PC-3 (cell line): Measurements from ENCODE around the gene DTNBP1. TPM values are rescaled to one million over a fixed set of nuclear protein-coding genes. Genes with fewer than 3 reads are reported as not detected.
"Not testable (repeated sequence)": the region's sequence is repeated elsewhere in the genome, so short reads cannot be mapped to it uniquely, and the experiment has no call there.

ENCODE experiments used
- ATAC-seq: fragments of 200-7000 bp; cut with Tn5 transposase; 2 replicates; pipeline ENCODE4 v1.9.1; 2020; ENCODE audit warnings: mild to moderate bottlenecking, moderate library complexity
- BruUV-seq: library from RNA; stranded (reverse); fragments of 400-500 nt; replicated peaks from 2 replicates; lab custom pipeline; 2021; lab: Mats Ljungman, UMichigan
- CTCF ChIA-PET: fragments of 300-600 bp; sonication (Branson Sonifier 250); formaldehyde crosslinking; loops from one replicate; lab custom pipeline; 2022; ENCODE audit warnings: antibody characterized with exemption; lab: Charles Lee
- POLR2A ChIA-PET: fragments of 300-600 bp; sonication (Branson Sonifier 250); formaldehyde crosslinking; loops from one replicate; lab custom pipeline; 2022; ENCODE audit warnings: antibody characterized with exemption; ENCODE audit not compliant: unreplicated experiment; lab: Charles Lee
- DNase-seq: peaks from one replicate; pipeline ENCODE4 v3.0.0-alpha.2; 2015
- H2AFZ ChIP-seq: fragments of 300-600 bp; sonication (generic); 2 replicates; pipeline ENCODE4 v1.6.0; 2016; ENCODE audit warnings: antibody characterized with exemption, low read length
- H3F3A ChIP-seq: fragments of 300-600 bp; sonication (generic); one replicate; pipeline ENCODE4 v1.6.0; 2017; ENCODE audit warnings: antibody characterized with exemption, low read length, control low read depth, mild to moderate bottlenecking; ENCODE audit not compliant: unreplicated experiment
- H3K27ac ChIP-seq: fragments of 300-600 bp; sonication (generic); 2 replicates; pipeline ENCODE4 v1.5.1; 2016; ENCODE audit warnings: mild to moderate bottlenecking, low read length
- H3K27me3 ChIP-seq: fragments of 300-600 bp; sonication (generic); 2 replicates; pipeline ENCODE4 v1.6.1; 2016; ENCODE audit warnings: low read length, mixed read lengths
- H3K36me3 ChIP-seq: fragments of 300-600 bp; sonication (generic); 2 replicates; pipeline ENCODE4 v1.6.1; 2016; ENCODE audit warnings: low read depth, mixed run types, low read length, mixed read lengths
- H3K4me1 ChIP-seq: fragments of 300-600 bp; sonication (generic); 2 replicates; pipeline ENCODE4 v1.5.1; 2016; ENCODE audit warnings: low read length; ENCODE audit not compliant: insufficient read depth
- H3K4me2 ChIP-seq: fragments of 300-600 bp; sonication (generic); 2 replicates; pipeline ENCODE4 v1.6.0; 2016; ENCODE audit warnings: low read length
- H3K4me3 ChIP-seq: fragments of 300-600 bp; sonication (generic); 2 replicates; pipeline ENCODE4 v1.5.1; 2016; ENCODE audit warnings: mild to moderate bottlenecking, low read length, mixed read lengths
- H3K79me2 ChIP-seq: fragments of 300-600 bp; sonication (generic); 2 replicates; pipeline ENCODE4 v1.6.1; 2017; ENCODE audit warnings: low read length, mixed read lengths
- H3K9ac ChIP-seq: fragments of 300-600 bp; sonication (generic); 2 replicates; pipeline ENCODE4 v1.6.0; 2016; ENCODE audit warnings: mild to moderate bottlenecking, low read length
- H3K9me2 ChIP-seq: fragments of 300-600 bp; sonication (generic); replicated peaks from 2 replicates; pipeline ENCODE4 v1.6.1; 2016; ENCODE audit warnings: mixed run types, low read length, mixed read lengths
- H3K9me3 ChIP-seq: fragments of 300-600 bp; sonication (generic); 2 replicates; pipeline ENCODE4 v1.6.1; 2016; ENCODE audit warnings: low read length, mixed read lengths
- H4K20me1 ChIP-seq: fragments of 300-600 bp; sonication (generic); 2 replicates; pipeline ENCODE4 v1.6.1; 2016; ENCODE audit warnings: low read length, mixed read lengths
- EZH2 ChIP-seq: fragments of 300-600 bp; sonication (generic); IDR thresholded peaks from one replicate; pipeline ENCODE4 v1.6.1; 2017; ENCODE audit warnings: antibody characterized with exemption, mild to moderate bottlenecking, low read length; ENCODE audit not compliant: unreplicated experiment
- EZH2phosphoT487 ChIP-seq: fragments of 300-600 bp; sonication (generic); IDR thresholded peaks from 2 replicates; pipeline ENCODE4 v1.6.1; 2018; ENCODE audit warnings: mild to moderate bottlenecking, antibody characterized with exemption, low read length, borderline replicate concordance
- intact Hi-C: fragments of 100-400 bp; cut with micrococcal nuclease; formaldehyde crosslinking; loops from 2 replicates; pipeline ENCODE4 v1.9.0; 2023
- total RNA-seq: library from RNA; depleted of rRNA; stranded (reverse); fragments of >200 nt; gene quantifications from 2 replicates; pipeline ENCODE4 v1.2.3, GENCODE V29; 2014
- TF ChIP-seq, protein P1 (sequence below): fragments of 300-600 bp; sonication (generic); conservative IDR thresholded peaks from 2 replicates; pipeline ENCODE4 v1.5.1; 2017; ENCODE audit warnings: antibody characterized with exemption, low read depth, mild to moderate bottlenecking, low read length

The DTNBP1 gene
- total RNA-seq, 1 experiment from 2014 or later = 7.9 TPM

DNA sequence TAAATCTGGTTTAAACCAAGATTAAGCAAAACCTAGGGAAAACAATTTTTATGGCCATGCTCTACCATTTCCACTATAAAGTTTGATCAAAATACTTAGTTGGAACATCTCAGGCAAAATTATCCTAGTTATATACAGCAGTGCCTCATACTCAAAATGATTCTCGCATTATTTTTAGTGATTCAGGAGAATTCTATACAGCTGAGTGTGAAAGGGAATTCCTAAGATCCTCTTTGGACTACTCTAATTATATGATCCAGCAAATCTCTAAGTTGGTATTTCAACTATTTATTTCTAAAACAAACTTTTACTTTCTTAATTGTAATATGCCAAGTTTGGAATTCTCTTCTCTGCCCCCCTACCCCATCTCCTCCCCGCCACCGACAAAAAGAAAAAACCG, 8.6 kb downstream of the DTNBP1 start:
- ChIA-PET POLR2A (no interaction called here), CTCF (no interaction called here)
- no peak overlapping the region for H3K4me2 ChIP-seq
- peaks cover 27% of the 10 kb centered on the region; the same call in 1 of the 2 replicates for H3K79me2 ChIP-seq
- H4K20me1 ChIP-seq = no peaks in the 10 kb centered on the region
- no peaks in the 10 kb centered on the region for H3K9me2 ChIP-seq
- intact Hi-C loops = no loop called here
- no peak overlapping the region for H3K27ac ChIP-seq
- no peak for TF ChIP-seq EZH2
- no peak for TF ChIP-seq EZH2phosphoT487
- TF ChIP-seq, protein P1, sequence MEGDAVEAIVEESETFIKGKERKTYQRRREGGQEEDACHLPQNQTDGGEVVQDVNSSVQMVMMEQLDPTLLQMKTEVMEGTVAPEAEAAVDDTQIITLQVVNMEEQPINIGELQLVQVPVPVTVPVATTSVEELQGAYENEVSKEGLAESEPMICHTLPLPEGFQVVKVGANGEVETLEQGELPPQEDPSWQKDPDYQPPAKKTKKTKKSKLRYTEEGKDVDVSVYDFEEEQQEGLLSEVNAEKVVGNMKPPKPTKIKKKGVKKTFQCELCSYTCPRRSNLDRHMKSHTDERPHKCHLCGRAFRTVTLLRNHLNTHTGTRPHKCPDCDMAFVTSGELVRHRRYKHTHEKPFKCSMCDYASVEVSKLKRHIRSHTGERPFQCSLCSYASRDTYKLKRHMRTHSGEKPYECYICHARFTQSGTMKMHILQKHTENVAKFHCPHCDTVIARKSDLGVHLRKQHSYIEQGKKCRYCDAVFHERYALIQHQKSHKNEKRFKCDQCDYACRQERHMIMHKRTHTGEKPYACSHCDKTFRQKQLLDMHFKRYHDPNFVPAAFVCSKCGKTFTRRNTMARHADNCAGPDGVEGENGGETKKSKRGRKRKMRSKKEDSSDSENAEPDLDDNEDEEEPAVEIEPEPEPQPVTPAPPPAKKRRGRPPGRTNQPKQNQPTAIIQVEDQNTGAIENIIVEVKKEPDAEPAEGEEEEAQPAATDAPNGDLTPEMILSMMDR = no peak
- no TSS peak for BruUV-seq
- H2AFZ ChIP-seq = no peak overlapping the region
- H3K4me1 ChIP-seq = peaks cover 5% of the 10 kb centered on the region
- no peak for ATAC-seq
- no peaks in the 10 kb centered on the region for H3K27me3 ChIP-seq
- no peaks in the 10 kb centered on the region for H3K36me3 ChIP-seq
- H3K9ac ChIP-seq = no peak overlapping the region
- no peaks in the 10 kb centered on the region for H3K9me3 ChIP-seq
- H3F3A ChIP-seq = no peaks in the 10 kb centered on the region
- no peak overlapping the region for H3K4me3 ChIP-seq
- DNase-seq = no peak

DNA sequence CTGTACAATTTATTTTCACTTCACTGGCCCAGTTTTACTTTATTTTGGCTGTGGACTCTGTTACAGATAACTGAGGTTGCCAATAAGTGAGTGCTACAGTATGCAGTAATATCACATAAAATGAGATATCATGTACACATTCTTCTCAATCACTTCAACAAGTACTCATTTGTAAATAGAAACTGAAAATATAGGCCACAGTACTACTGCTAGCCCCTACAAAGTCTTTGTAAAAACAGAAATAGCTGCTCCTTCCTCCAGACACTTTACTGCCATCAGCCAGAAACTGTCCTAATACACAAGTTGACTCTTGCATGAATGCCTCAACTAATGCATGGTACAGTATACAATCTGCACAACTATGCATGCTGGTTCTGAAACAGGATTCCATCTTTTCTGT, 9.2 kb downstream of the DTNBP1 start:
- BruUV-seq = no TSS peak
- no peaks in the 10 kb centered on the region for H3K9me2 ChIP-seq
- TF ChIP-seq EZH2 = no peak
- TF ChIP-seq EZH2phosphoT487 = no peak
- TF ChIP-seq, protein P1 = no peak
- DNase-seq = no peak
- H3K27ac ChIP-seq = no peak overlapping the region
- intact Hi-C loops = no loop called here
- H3F3A ChIP-seq = no peaks in the 10 kb centered on the region
- no peak overlapping the region for H3K4me2 ChIP-seq
- no peak overlapping the region for H3K4me3 ChIP-seq
- no peak overlapping the region for H3K9ac ChIP-seq
- no peaks in the 10 kb centered on the region for H4K20me1 ChIP-seq
- POLR2A ChIA-PET = no interaction called here
- ATAC-seq = no peak
- H3K36me3 ChIP-seq = no peaks in the 10 kb centered on the region
- peaks cover 5% of the 10 kb centered on the region for H3K4me1 ChIP-seq
- no peaks in the 10 kb centered on the region for H3K9me3 ChIP-seq
- CTCF ChIA-PET = no interaction called here
- H2AFZ ChIP-seq = no peak overlapping the region
- H3K79me2 ChIP-seq = peaks cover 27% of the 10 kb centered on the region; the same call in 1 of the 2 replicates
- H3K27me3 ChIP-seq = no peaks in the 10 kb centered on the region

DNA sequence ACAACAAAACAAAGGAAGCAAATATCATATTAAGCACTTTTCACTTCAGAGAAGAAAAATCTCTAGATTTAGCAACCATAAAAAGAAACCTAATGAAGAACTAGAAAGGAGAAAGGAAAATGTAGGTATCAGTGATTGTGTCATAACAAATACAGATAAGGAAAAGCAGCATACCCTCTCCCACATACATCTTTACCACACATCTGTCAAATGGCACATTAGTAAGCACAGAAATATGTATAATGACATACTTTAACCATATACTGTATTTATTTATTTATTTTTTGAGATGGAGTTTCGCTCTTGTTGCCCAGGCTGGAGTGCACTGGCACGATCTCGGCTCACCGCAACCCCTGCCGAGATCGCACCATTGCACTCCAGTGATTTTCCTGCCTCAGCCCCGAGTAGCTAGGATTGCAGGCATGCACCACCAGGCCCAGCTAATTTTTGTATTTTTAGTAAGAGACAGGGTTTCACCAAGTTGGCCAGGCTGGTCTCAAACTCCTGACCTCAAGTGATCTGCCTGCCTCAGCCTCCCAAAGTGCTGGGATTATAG, 12.7 kb downstream of the DTNBP1 start:
- ATAC-seq, H4K20me1 ChIP-seq, CTCF ChIA-PET, H3K9me3 ChIP-seq, H3K27me3 ChIP-seq, DNase-seq, H3K36me3 ChIP-seq, H3K4me1 ChIP-seq, H3K27ac ChIP-seq, H2AFZ ChIP-seq, intact Hi-C loops, H3K9me2 ChIP-seq, H3F3A ChIP-seq, H3K4me2 ChIP-seq, BruUV-seq, H3K9ac ChIP-seq, H3K4me3 ChIP-seq, POLR2A ChIA-PET: not testable (repeated sequence)
- H3K79me2 ChIP-seq = peaks cover 16% of the 10 kb centered on the region; the same call in 1 of the 2 replicates
